ENCODE measurements around the gene TBCCD1.

- peak in 1 of 2 experiments; percentile 36; a peak in 2 of 4 replicates for TF ChIP-seq CTCF (conservative IDR thresholded peaks at IDR 0.05; ENCODE audit: low read depth in 2 of 2)
- no peak for TF ChIP-seq EZH2phosphoT487 (IDR thresholded peaks at IDR 0.05; ENCODE audit: unreplicated experiment)
Measured at GRCh38 chr3:186596568-186597287, 29.6 kb upstream of the TBCCD1 start.

All from GM23338 (cell line).